IMR-90 (cell line): Measurements from ENCODE around the gene ZKSCAN1. TPM values are rescaled to one million over a fixed set of nuclear protein-coding genes. Genes with fewer than 3 reads are reported as not detected.
A peak's percentile ranks its signal among the peaks of the same experiment; 100 is the strongest.

Experiments used
- ATAC-seq: fragments of 200-7000 bp; cut with Tn5 transposase; 2 replicates; pipeline ENCODE4 v1.9.1; 2020; ENCODE audit warnings: low read depth, mild to moderate bottlenecking, moderate library complexity
- BruUV-seq: library from RNA; stranded (reverse); fragments of 400-500 nt; replicated peaks from 2 replicates; lab custom pipeline; 2021; lab: Mats Ljungman, UMichigan
- CTCF ChIA-PET: fragments of 300-600 bp; formaldehyde crosslinking; extraction: SDS; loops from one replicate; lab custom pipeline; 2021; ENCODE audit warnings: antibody characterized with exemption; lab: Yijun Ruan, JAX
- POLR2A ChIA-PET: fragments of 300-600 bp; sonication (Branson Sonifier 250); formaldehyde crosslinking; loops from one replicate; lab custom pipeline; 2022; ENCODE audit warnings: antibody characterized with exemption; ENCODE audit not compliant: unreplicated experiment; lab: Charles Lee
- DNase-seq: peaks from one replicate; pipeline ENCODE4 v3.0.0; 2013
- H2AFZ ChIP-seq: replicated peaks from 2 replicates; pipeline ENCODE3; 2013; ENCODE audit warnings: low read length, mild to moderate bottlenecking; ENCODE audit not compliant: poor library complexity
- H2AK5ac ChIP-seq: 2 replicates; pipeline ENCODE4 v1.6.1; 2013; ENCODE audit warnings: low read depth, low read length, inconsistent platforms
- H2AK9ac ChIP-seq: replicated peaks from 2 replicates; pipeline ENCODE3; 2013; ENCODE audit warnings: mild to moderate bottlenecking, low read depth, low read length, moderate library complexity; ENCODE audit not compliant: poor library complexity
- H2BK120ac ChIP-seq: 2 replicates; pipeline ENCODE4 v1.6.1; 2013; ENCODE audit warnings: low read depth, low read length, inconsistent platforms
- H2BK15ac ChIP-seq: 3 replicates; pipeline ENCODE4 v1.6.1; 2013; ENCODE audit warnings: low read depth, low read length, inconsistent platforms
- H2BK20ac ChIP-seq: 2 replicates; pipeline ENCODE4 v1.6.1; 2013; ENCODE audit warnings: low read depth, mild to moderate bottlenecking, inconsistent platforms, low read length, moderate library complexity
- H2BK5ac ChIP-seq: 2 replicates; pipeline ENCODE4 v1.6.1; 2013; ENCODE audit warnings: mild to moderate bottlenecking, low read depth, low read length, inconsistent platforms; ENCODE audit not compliant: poor library complexity, severe bottlenecking
- H3K14ac ChIP-seq: replicated peaks from 2 replicates; pipeline ENCODE4 v1.6.1; 2013; ENCODE audit warnings: low read depth, low read length, inconsistent platforms
- H3K18ac ChIP-seq: 2 replicates; pipeline ENCODE4 v1.6.1; 2013; ENCODE audit warnings: low read depth, low read length, control low read depth
- H3K23ac ChIP-seq: 2 replicates; pipeline ENCODE4 v1.6.1; 2013; ENCODE audit warnings: low read depth, low read length, inconsistent platforms
- H3K27ac ChIP-seq: 2 replicates; pipeline ENCODE4 v1.5.1; 2013; ENCODE audit warnings: mild to moderate bottlenecking, control low read depth, low read length; ENCODE audit not compliant: insufficient read depth
- H3K27me3 ChIP-seq: 2 replicates; pipeline ENCODE4 v1.6.1; 2013; ENCODE audit warnings: low read length; ENCODE audit not compliant: control insufficient read depth, insufficient read depth
- H3K36me3 ChIP-seq: 2 replicates; pipeline ENCODE4 v1.6.1; 2013; ENCODE audit warnings: low read length, mixed read lengths; ENCODE audit not compliant: control insufficient read depth, insufficient read depth
- H3K4ac ChIP-seq: 2 replicates; pipeline ENCODE4 v1.6.1; 2013; ENCODE audit warnings: low read depth, low read length, inconsistent platforms
- H3K4me1 ChIP-seq: 2 replicates; pipeline ENCODE4 v1.6.1; 2013; ENCODE audit warnings: low read length, mixed read lengths; ENCODE audit not compliant: control insufficient read depth, insufficient read depth
- H3K4me2 ChIP-seq: 2 replicates; pipeline ENCODE4 v1.6.1; 2013; ENCODE audit warnings: low read depth, mild to moderate bottlenecking, control low read depth, low read length, moderate library complexity
- H3K4me3 ChIP-seq: 2 replicates; pipeline ENCODE4 v1.5.1; 2013; ENCODE audit warnings: low read depth, mild to moderate bottlenecking, control low read depth, low read length, moderate library complexity; ENCODE audit not compliant: insufficient read depth
- H3K56ac ChIP-seq: 2 replicates; pipeline ENCODE4 v1.6.1; 2013; ENCODE audit warnings: low read length, inconsistent platforms; ENCODE audit not compliant: insufficient read depth; ENCODE audit errors: extremely low read depth
- H3K79me1 ChIP-seq, 2 experiments: 2 replicates each; pipeline ENCODE4 v1.6.1; 2013; ENCODE audit warnings: low read length in 2 of 2, inconsistent platforms in 1 of 2, low read depth in 1 of 2
- H3K9ac ChIP-seq: 2 replicates; pipeline ENCODE4 v1.6.1; 2013; ENCODE audit warnings: low read depth, low read length, control low read depth
- H3K9me1 ChIP-seq: 2 replicates; pipeline ENCODE4 v1.6.1; 2013; ENCODE audit warnings: low read length, inconsistent platforms; ENCODE audit not compliant: insufficient read depth
- H3K9me3 ChIP-seq: 2 replicates; pipeline ENCODE4 v1.6.1; 2013; ENCODE audit warnings: low read length; ENCODE audit not compliant: control insufficient read depth, insufficient read depth
- H4K20me1 ChIP-seq: 2 replicates; pipeline ENCODE4 v1.6.1; 2013; ENCODE audit warnings: low read length, inconsistent platforms; ENCODE audit not compliant: insufficient read depth
- H4K5ac ChIP-seq: 2 replicates; pipeline ENCODE4 v1.6.1; 2013; ENCODE audit warnings: mild to moderate bottlenecking, low read depth, low read length, control low read depth
- H4K8ac ChIP-seq, 2 experiments: 2 replicates each; pipeline ENCODE4 v1.6.1; 2013; ENCODE audit warnings: low read depth in 2 of 2, low read length in 2 of 2, control low read depth in 1 of 2, inconsistent platforms in 1 of 2
- H4K91ac ChIP-seq: 2 replicates; pipeline ENCODE4 v1.6.1; 2013; ENCODE audit warnings: low read depth, low read length, inconsistent platforms; ENCODE audit not compliant: insufficient read depth
- CEBPB ChIP-seq: IDR thresholded peaks from 2 replicates; pipeline ENCODE4 v1.6.1; 2012; ENCODE audit warnings: low read depth, low read length, improper control_type of control experiment
- CTCF ChIP-seq: conservative IDR thresholded peaks from 2 replicates; pipeline ENCODE4 v1.5.1; 2012; ENCODE audit warnings: mild to moderate bottlenecking, low read depth, low read length, improper control_type of control experiment
- ELK1 ChIP-seq: fragments of 150-350 bp; IDR thresholded peaks from 2 replicates; pipeline ENCODE4 v1.6.1; 2016; ENCODE audit warnings: low read depth, mild to moderate bottlenecking, low read length, moderate library complexity, borderline replicate concordance
- FOS ChIP-seq: fragments of 150-350 bp; IDR thresholded peaks from 2 replicates; pipeline ENCODE4 v1.6.1; 2016; ENCODE audit warnings: low read depth, low read length
- MAZ ChIP-seq: IDR thresholded peaks from 2 replicates; pipeline ENCODE4 v1.6.1; 2012; ENCODE audit warnings: low read depth, mild to moderate bottlenecking, low read length, improper control_type of control experiment, moderate library complexity, borderline replicate concordance
- MXI1 ChIP-seq: IDR thresholded peaks from 2 replicates; pipeline ENCODE4 v1.6.1; 2012; ENCODE audit warnings: low read depth, mild to moderate bottlenecking, low read length, moderate library complexity, borderline replicate concordance
- NFE2L2 ChIP-seq: fragments of 150-350 bp; IDR thresholded peaks from 2 replicates; pipeline ENCODE4 v1.6.1; 2016; ENCODE audit warnings: low read depth, mild to moderate bottlenecking, low read length
- RCOR1 ChIP-seq: IDR thresholded peaks from 2 replicates; pipeline ENCODE4 v1.6.1; 2012; ENCODE audit warnings: mild to moderate bottlenecking, low read length, improper control_type of control experiment; ENCODE audit not compliant: insufficient replicate concordance
- WGBS, 2 experiments: methylation state at CpG; one replicate each; pipeline versions ENCODE4 v1.1.5 to v1.1.7; 2013; ENCODE audit warnings: missing lambda C conversion rate in 2 of 2; ENCODE audit not compliant: insufficient read length in 1 of 2; ENCODE audit errors: extremely low coverage in 2 of 2; 5-methylcytosine and 5-hydroxymethylcytosine counted together
- dilution Hi-C: fragments of 300-500 bp; cut with HindIII; formaldehyde crosslinking; loops from one replicate; pipeline ENCODE4 v1.14.3; 2018; ENCODE audit warnings: low sequenced_read_pairs; ENCODE audit not compliant: unreplicated experiment
- in situ Hi-C: fragments of 300-500 bp; cut with MboI; formaldehyde crosslinking; loops from 3 replicates; pipeline ENCODE4 v1.14.3; 2019; ENCODE audit warnings: low sequenced_read_pairs, inconsistent platforms, mixed read lengths
- intact Hi-C: fragments of 100-400 bp; cut with micrococcal nuclease; formaldehyde crosslinking; loops from 2 replicates; pipeline ENCODE4 v1.10.0; 2022
- polyA plus RNA-seq, 3 experiments: library from polyadenylated mRNA; depleted of rRNA; stranded (reverse); fragments of >200 nt; gene quantifications; 2 replicates each; pipeline ENCODE4 v1.2.3, GENCODE V29; 2012; ENCODE audit warnings: low replicate concordance in 1 of 3
- total RNA-seq: library from RNA; depleted of rRNA; stranded (reverse); fragments of >200 nt; gene quantifications from 2 replicates; pipeline ENCODE4 v1.2.3, GENCODE V29; 2012

Gene ZKSCAN1
- total and polyA plus RNA-seq, 2 of the 4 experiments (the other 2 are of a cell fraction) = 13.7 to 40.7 TPM

GRCh38 chr7:100000239-100000638 lies 15.2 kb upstream of the ZKSCAN1 start (continued):
- TF ChIP-seq CTCF = no peak

- Histone ChIP-seq H2AFZ (peak overlapping the region; percentile 79), H2BK120ac (no peak overlapping the region), H3K27me3 (peaks cover 7% of the 10 kb centered on the region), H3K36me3 (no peaks in the 10 kb centered on the region), H2BK20ac (no peak overlapping the region), H3K23ac (no peak overlapping the region), H4K91ac (no peak overlapping the region), H2AK9ac (no peak overlapping the region), H3K79me1 (no peaks in the 10 kb centered on the region), H3K4ac (no peak overlapping the region), H3K9ac (peak overlapping the region; percentile 12; the same call in 1 of the 2 replicates), H4K8ac (peak overlapping the region; percentile 16 to 70; a peak in 1 of 4 replicates), H4K20me1 (no peaks in the 10 kb centered on the region), H3K9me1 (no peaks in the 10 kb centered on the region), H3K9me3 (no peaks in the 10 kb centered on the region), H3K27ac (peak overlapping the region; percentile 17; the same call in 1 of the 2 replicates), H2AK5ac (no peak overlapping the region), H3K4me3 (no peak overlapping the region), H3K4me1 (peaks cover 6% of the 10 kb centered on the region; the same call in 1 of the 2 replicates), H2BK5ac (no peak overlapping the region), H4K5ac (peak overlapping the region; percentile 39; the same call in 1 of the 2 replicates), H3K14ac (no peak overlapping the region), H2BK15ac (no peak overlapping the region), H3K4me2 (no peak overlapping the region; the same call in 1 of the 2 replicates), H3K56ac (no peak overlapping the region), H3K18ac (peak overlapping the region; percentile 14; the same call in 1 of the 2 replicates)
- intact Hi-C loops (no loop called here), dilution Hi-C loops (no loop called here), in situ Hi-C loops (no loop called here)
- ChIA-PET POLR2A (no interaction called here), CTCF (interaction anchor here (1.3 kb wide), 1 partner anchor 10 kb away, joined by 3 read pairs; no protein-coding TSS in a partner anchor)
- ATAC-seq (peak; percentile 82), DNase-seq (no peak)
- BruUV-seq = no TSS peak
- WGBS, 2 experiments = no CpG with 5 or more reads among the region's 14 CpGs
- TF ChIP-seq ELK1 (no peak), MAZ (no peak), FOS (no peak), CEBPB (no peak), CTCF (no peak), RCOR1 (no peak), MXI1 (no peak), NFE2L2 (no peak)
Measured at GRCh38 chr7:100003711-100004661, 11.4 kb upstream of the ZKSCAN1 start.
